Esophagus muscularis mucosa (tissue), 4 donors: ENCODE measurements around the gene GPR101. TPM values are rescaled to one million over a fixed set of nuclear protein-coding genes. Genes with fewer than 3 reads are reported as not detected.

Source experiments
- DNase-seq: peaks from one replicate; pipeline ENCODE4 v3.0.0-alpha.2; 2017; ENCODE audit errors: extremely low spot score
- H3K27ac ChIP-seq, 4 donors: fragments of 200-600 bp; sonication (generic); replicated peaks in 1 of 4; 1 replicate in 3 of 4; 2 replicates in 1 of 4; pipeline ENCODE4 v1.5.1; 2016 to 2019; ENCODE audit warnings: mild to moderate bottlenecking in 1 of 4
- H3K27me3 ChIP-seq, 4 donors: fragments of 200-600 bp; sonication (generic); one replicate each; pipeline versions ENCODE4 v1.5.1 to v1.6.0; 2016 to 2019
- H3K36me3 ChIP-seq, 4 donors: fragments of 200-600 bp; sonication (generic); one replicate each; pipeline ENCODE4 v1.5.1; 2016 to 2019
- H3K4me1 ChIP-seq, 4 donors: fragments of 200-600 bp; sonication (generic); one replicate each; pipeline ENCODE4 v1.5.1; 2016 to 2019
- H3K4me3 ChIP-seq, 4 donors: fragments of 200-600 bp; sonication (generic); 1 replicate in 2 of 4; 2 replicates in 2 of 4; pipeline ENCODE4 v1.5.1; 2016 to 2019; ENCODE audit warnings: mild to moderate bottlenecking in 4 of 4, moderate library complexity in 1 of 4
- H3K9me3 ChIP-seq, 4 donors: fragments of 200-600 bp; sonication (generic); 1 replicate in 3 of 4; 2 replicates in 1 of 4; pipeline ENCODE4 v1.5.1; 2016 to 2019
- EP300 ChIP-seq: sonication (generic); formaldehyde crosslinking; IDR thresholded peaks from one replicate; pipeline ENCODE4 v1.6.1; 2017; ENCODE audit warnings: antibody characterized with exemption
- POLR2A ChIP-seq: fragments of 450-650 bp; IDR thresholded peaks from one replicate; pipeline ENCODE4 v1.6.1; 2017; ENCODE audit warnings: antibody characterized with exemption, moderate library complexity, mild to moderate bottlenecking, low read depth
- POLR2AphosphoS5 ChIP-seq, 2 donors: sonication (generic); formaldehyde crosslinking; IDR thresholded peaks; one replicate each; pipeline ENCODE4 v1.6.1; 2017; ENCODE audit warnings: antibody characterized with exemption in 2 of 2
- WGBS: methylation state at CpG from one replicate; pipeline ENCODE4 v1.1.5; 2018; 5-methylcytosine and 5-hydroxymethylcytosine counted together
- intact Hi-C: fragments of 100-400 bp; cut with DNase I; formaldehyde crosslinking; loops from one replicate; pipeline ENCODE4 v1.15.1; 2023
- total RNA-seq, 4 donors: library from RNA; depleted of rRNA; stranded (reverse); fragments of >200 nt; gene quantifications; one replicate each; pipeline versions ENCODE4 v1.1.0 to v1.2.1, GENCODE V29; 2016
- TF ChIP-seq, protein P1 (sequence below), 3 experiments: fragments of 200-600 bp in 2 of 3; fragments of 450-650 bp in 1 of 3; sonication (generic) in 2 of 3; IDR thresholded peaks; one replicate each; pipeline ENCODE4 v1.5.1; 2017 to 2019; ENCODE audit warnings: antibody characterized with exemption in 3 of 3, mild to moderate bottlenecking in 2 of 3, moderate library complexity in 1 of 3

The GPR101 gene
- total RNA-seq, 4 donors from 2014 or later = not detected

DNA sequence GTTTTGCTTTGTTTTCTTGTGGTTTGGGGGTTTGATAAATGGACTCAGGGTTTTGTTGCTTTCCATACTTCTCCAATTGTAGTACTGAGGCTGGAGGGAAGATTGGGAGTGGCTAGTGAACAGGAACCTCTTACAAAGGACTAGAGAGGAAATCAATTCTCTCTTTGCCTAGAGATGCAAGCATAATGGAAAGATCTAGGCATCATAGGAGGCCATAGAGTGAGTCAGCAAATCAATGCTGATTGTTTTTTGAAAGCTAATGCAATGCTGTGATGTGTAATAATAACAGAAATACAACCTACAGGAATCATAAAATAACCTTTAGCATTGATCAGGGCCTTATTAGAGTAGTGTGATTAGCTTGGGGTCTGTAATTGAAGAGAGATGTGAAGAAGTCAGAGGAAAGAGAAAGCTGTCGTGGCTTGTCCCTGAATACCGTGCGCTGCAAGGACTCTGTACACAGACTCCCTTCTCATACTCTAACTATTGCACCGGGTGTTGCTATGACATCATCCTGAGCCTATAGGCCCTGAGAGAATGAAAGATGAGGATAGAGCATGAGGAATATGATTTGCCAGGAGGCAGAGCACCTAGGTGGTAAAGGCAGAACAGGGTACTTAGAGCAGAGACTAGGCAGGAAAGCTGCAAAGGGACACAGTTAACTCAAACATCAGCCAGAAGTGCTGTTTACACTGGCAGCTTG lies 29.3 kb upstream of the GPR101 start:
- Histone ChIP-seq H3K9me3 (no peaks in the 10 kb centered on the region), H3K4me3 (no peak overlapping the region), H3K36me3 (no peaks in the 10 kb centered on the region), H3K27me3 (no peaks in the 10 kb centered on the region), H3K4me1 (no peaks in the 10 kb centered on the region), H3K27ac (no peak overlapping the region)
- TF ChIP-seq EP300 = no peak
- 64% methylated on average over 4 of the region's 4 CpGs for WGBS
- intact Hi-C loops = no loop called here
- DNase-seq = no peak

DNA sequence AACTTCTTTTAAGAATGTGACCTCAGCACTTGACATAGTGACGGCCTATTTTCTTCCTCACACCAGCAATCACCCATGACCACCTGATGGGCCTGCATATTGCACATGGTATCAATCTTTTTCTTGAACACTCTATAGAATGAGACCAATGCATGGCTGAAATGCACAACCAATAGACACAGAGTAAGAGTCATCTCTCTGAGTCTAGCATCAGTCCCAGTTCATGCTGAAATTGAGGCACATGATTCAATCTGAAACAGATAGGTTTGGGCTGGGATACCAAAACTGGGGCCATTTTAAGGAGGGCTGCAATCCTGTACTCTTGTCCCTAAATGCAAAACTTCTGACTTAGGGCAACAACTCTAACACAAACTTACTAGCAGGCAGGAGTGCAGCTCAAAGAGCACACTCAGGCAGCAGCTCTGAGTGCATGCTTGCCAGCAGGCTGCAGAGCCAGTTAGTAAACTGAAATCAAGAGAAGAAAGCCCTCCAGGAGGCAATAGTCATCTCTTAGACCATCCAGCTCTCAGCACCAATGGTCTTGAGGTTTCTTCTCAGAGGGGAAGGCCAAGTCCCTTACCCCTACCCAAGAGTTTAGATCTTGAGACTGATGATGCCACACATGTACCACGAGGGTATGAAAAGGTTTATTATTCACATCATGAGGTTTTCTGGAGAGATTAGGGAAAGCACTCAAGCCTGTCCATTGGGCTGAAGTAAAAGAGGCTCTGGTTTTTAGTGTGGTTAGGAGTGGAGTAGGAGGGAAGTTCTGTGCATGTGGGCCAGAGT lies 24.7 kb upstream of the GPR101 start:
- intact Hi-C loops = no loop called here
- H3K4me1 ChIP-seq = no peaks in the 10 kb centered on the region
- H3K36me3 ChIP-seq = no peaks in the 10 kb centered on the region
- H3K27me3 ChIP-seq = peaks cover 0 to 3% (median 0%) of the 10 kb centered on the region in 4 donors
- DNase-seq = no peak
- no peak overlapping the region for H3K4me3 ChIP-seq
- TF ChIP-seq EP300 = no peak
- TF ChIP-seq POLR2A = no peak
- 8% methylated on average over 2 of the region's 2 CpGs for WGBS
- no peak overlapping the region for H3K27ac ChIP-seq
- no peaks in the 10 kb centered on the region for H3K9me3 ChIP-seq

DNA sequence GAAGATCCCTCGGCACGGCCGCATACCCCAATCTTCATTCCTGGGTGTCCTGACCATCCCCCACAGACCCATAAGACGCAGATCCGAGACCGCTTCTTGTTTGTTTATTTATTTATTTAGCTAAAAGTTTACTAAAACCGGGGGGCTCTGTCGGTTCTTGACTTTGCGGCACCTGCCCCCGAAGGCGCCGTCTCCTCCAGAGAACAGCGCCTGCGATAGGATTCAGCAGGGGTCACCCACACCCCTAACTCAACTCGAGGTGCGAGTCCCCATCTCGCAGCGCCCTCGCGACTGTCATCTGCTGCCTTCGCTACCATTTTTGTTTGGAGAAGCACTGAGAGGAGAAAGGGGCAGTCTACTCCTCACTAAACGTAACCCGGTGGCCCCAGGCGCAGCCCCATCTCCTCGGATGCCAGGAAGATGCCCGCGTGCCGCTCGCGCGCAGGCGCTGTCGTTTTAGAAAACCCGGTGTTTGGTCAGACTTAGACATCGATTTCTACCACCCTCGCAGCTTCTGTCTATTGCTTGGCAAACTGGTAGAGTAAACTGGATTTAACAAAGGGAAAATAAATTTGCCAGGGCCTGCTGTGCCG lies 18.9 kb upstream of the GPR101 start:
- TF ChIP-seq EP300 = no peak
- TF ChIP-seq, protein P1, sequence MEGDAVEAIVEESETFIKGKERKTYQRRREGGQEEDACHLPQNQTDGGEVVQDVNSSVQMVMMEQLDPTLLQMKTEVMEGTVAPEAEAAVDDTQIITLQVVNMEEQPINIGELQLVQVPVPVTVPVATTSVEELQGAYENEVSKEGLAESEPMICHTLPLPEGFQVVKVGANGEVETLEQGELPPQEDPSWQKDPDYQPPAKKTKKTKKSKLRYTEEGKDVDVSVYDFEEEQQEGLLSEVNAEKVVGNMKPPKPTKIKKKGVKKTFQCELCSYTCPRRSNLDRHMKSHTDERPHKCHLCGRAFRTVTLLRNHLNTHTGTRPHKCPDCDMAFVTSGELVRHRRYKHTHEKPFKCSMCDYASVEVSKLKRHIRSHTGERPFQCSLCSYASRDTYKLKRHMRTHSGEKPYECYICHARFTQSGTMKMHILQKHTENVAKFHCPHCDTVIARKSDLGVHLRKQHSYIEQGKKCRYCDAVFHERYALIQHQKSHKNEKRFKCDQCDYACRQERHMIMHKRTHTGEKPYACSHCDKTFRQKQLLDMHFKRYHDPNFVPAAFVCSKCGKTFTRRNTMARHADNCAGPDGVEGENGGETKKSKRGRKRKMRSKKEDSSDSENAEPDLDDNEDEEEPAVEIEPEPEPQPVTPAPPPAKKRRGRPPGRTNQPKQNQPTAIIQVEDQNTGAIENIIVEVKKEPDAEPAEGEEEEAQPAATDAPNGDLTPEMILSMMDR (IDR thresholded peaks at IDR 0.05) = peak in 1 of 3 experiments; percentile 3
- TF ChIP-seq POLR2A = no peak
- H3K4me3 ChIP-seq = peak overlapping the region; percentile 44 to 54 (median 45)
- no peaks in the 10 kb centered on the region for H3K9me3 ChIP-seq
- 35% methylated on average over 35 of the region's 37 CpGs for WGBS
- peaks cover 0 to 15% (median 12%) of the 10 kb centered on the region in 4 donors for H3K4me1 ChIP-seq
- no peak for DNase-seq
- H3K36me3 ChIP-seq = no peaks in the 10 kb centered on the region
- H3K27ac ChIP-seq = no peak overlapping the region
- intact Hi-C loops = no loop called here
- H3K27me3 ChIP-seq = peaks cover 0 to 7% (median 3%) of the 10 kb centered on the region in 4 donors

DNA sequence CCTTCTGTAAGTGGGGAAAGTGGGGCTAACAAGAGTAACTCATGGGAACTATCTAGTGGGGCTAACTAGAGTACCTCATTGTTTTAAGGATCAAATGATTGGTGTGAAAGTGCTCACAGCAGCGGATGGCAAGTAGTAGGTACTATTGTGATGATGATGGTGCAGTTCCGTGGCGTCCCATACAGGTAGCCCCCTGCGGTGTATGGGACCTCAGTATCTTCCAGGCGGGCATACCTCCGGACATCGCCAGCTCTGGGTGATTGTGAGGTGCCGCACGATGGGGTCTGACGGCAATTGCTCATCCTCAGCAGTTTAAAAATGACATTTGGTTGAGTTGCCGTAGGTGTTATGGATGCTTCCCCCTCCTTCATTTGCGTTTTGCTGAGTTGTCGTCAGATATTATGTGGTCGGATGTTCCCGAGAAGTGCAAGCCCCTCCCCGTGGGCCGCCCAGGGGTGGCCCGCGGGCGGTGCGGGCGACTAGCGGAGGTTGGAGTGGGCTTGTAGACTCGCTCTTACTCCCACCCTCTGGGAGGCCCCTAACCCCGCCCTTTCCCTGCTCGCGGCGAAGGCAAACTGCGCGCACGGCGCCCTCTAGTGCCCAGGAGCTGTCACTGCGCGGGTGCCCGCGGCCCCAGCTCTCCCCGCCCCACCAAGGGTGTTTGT lies 18.3 kb upstream of the GPR101 start:
- peaks cover 0 to 7% (median 3%) of the 10 kb centered on the region in 4 donors for H3K27me3 ChIP-seq
- DNase-seq = no peak
- H3K4me3 ChIP-seq = peak overlapping the region; percentile 44 to 54 (median 45)
- no peak overlapping the region for H3K27ac ChIP-seq
- 12% methylated on average over 29 of the region's 37 CpGs for WGBS
- no peaks in the 10 kb centered on the region for H3K9me3 ChIP-seq
- intact Hi-C loops = no loop called here
- peaks cover 0 to 15% (median 12%) of the 10 kb centered on the region in 4 donors for H3K4me1 ChIP-seq
- H3K36me3 ChIP-seq = no peaks in the 10 kb centered on the region
- no peak for TF ChIP-seq EP300
- TF ChIP-seq, protein P1 (IDR thresholded peaks at IDR 0.05) = peak; percentile 58 to 87 (median 71)

DNA sequence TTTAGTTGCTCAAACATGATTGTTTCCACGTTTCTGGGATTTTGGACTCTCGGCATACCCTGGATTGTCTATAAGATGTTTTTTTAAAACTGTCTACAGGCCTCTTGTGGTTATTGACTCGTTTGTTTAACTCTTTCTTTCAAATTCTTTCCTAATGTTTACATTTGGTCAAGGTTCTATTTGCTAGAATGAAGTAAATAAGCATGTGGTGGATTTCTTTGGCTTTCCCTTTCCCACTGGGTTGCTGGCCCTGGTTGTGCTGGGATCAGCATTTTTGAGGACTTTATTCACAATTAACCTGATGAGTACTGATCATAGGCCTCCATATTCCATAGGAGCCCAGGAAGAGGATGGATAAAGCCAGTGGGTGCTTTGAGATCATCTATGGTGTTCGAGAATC lies 11.1 kb upstream of the GPR101 start:
- no peaks in the 10 kb centered on the region for H3K9me3 ChIP-seq
- H3K27me3 ChIP-seq = peaks cover 0 to 4% (median 0%) of the 10 kb centered on the region in 4 donors
- H3K4me3 ChIP-seq = no peak overlapping the region
- no peaks in the 10 kb centered on the region for H3K4me1 ChIP-seq
- DNase-seq = no peak
- H3K36me3 ChIP-seq = no peaks in the 10 kb centered on the region
- intact Hi-C loops = loop anchor here (10.0 kb wide), 1 partner anchor 90 kb away; no protein-coding TSS in a partner anchor
- TF ChIP-seq EP300 (no peak), POLR2A (no peak), POLR2AphosphoS5 (IDR thresholded peaks at IDR 0.05) (no peak)
- TF ChIP-seq, protein P1 (IDR thresholded peaks at IDR 0.05) = no peak
- WGBS = 64% methylated on average over 4 of the region's 4 CpGs
- no peak overlapping the region for H3K27ac ChIP-seq
